Activated CD8-positive, alpha-beta memory T cell treated with anti-CD3 and anti-CD28 coated beads, Interleukin-2, amount 10 ng/mL, durations not matched to agents 7 days and 5 days (primary cell): ENCODE measurements around the gene ARL6IP1. TPM values are rescaled to one million over a fixed set of nuclear protein-coding genes. Genes with fewer than 3 reads are reported as not detected.
"Not testable (repeated sequence)": the region's sequence is repeated elsewhere in the genome, so short reads cannot be mapped to it uniquely, and the experiment has no call there.

Source experiments
- ATAC-seq: fragments of 150-1000 bp; cut with Tn5 transposase; one replicate; pipeline ENCODE4 v1.10.0; 2021; ENCODE audit warnings: moderate library complexity
- CTCF ChIA-PET: fragments of 350-600 bp; sonication (Branson Sonifier 250); formaldehyde crosslinking; loops from one replicate; lab custom pipeline; 2021; ENCODE audit warnings: antibody characterized with exemption; lab: Charles Lee
- DNase-seq: peaks from one replicate; pipeline ENCODE4 v3.0.0-alpha.2; 2020
- H3K27ac Mint-ChIP-seq: one replicate; pipeline ENCODE4 v1.8.0; 2021; ENCODE audit warnings: mild to moderate bottlenecking, mixed read lengths
- H3K27me3 Mint-ChIP-seq: one replicate; pipeline ENCODE4 v1.8.0; 2021; ENCODE audit warnings: mixed read lengths
- H3K36me3 Mint-ChIP-seq: one replicate; pipeline ENCODE4 v1.8.0; 2021; ENCODE audit warnings: mild to moderate bottlenecking, mixed read lengths
- H3K4me1 Mint-ChIP-seq: one replicate; pipeline ENCODE4 v1.8.0; 2021; ENCODE audit warnings: mixed read lengths
- H3K4me3 Mint-ChIP-seq: one replicate; pipeline ENCODE4 v1.8.0; 2021; ENCODE audit warnings: mild to moderate bottlenecking, moderate library complexity, mixed read lengths
- H3K9me3 Mint-ChIP-seq: one replicate; pipeline ENCODE4 v1.8.0; 2022; ENCODE audit warnings: low read depth, mixed read lengths
- total RNA-seq, 2 experiments: library from RNA; stranded (reverse); gene quantifications; one replicate each; pipeline ENCODE4 v1.2.3, GENCODE V29; 2021

ARL6IP1 gene
- total RNA-seq, 2 experiments from 2014 or later, result 194 to 207 TPM

DNA sequence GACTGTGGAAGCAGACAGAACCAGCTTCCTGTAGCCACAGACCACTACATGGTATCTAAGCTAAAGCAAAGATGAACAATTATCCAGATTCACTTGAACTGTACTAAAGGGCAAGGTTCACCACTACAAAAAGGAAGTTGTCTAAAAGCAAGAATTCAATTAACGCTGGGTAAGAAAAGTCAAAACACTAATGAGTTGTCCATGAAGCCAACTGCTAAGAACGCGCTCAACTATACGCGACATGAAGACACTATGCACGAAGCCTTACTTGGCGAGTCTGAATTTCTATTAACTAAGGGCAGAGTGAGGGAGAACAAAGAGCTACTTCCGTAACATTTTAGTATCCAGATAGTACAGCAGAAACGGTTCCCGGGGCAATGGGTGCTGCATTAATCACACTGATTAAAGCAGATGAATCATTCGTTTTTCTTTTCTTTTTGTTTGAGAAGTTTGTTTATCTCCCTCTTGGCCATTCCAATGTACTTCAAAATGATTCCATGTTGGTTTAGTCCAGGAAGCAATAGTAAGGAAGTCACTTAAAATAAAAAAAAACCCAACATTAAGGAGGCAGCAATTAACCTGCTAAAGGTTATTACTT is 8.4 kb downstream of the ARL6IP1 start:
- Mint-ChIP-seq H3K4me3 (no peak overlapping the region), H3K9me3 (no peaks in the 10 kb centered on the region), H3K27ac (peak overlapping the region; percentile 6), H3K4me1 (peaks cover 41% of the 10 kb centered on the region), H3K36me3 (peaks cover 72% of the 10 kb centered on the region), H3K27me3 (no peaks in the 10 kb centered on the region)
- ATAC-seq (no peak), DNase-seq (no peak)
- CTCF ChIA-PET, result interaction anchor here (12.4 kb wide), 1 partner anchor 9 kb away, joined by 126 read pairs; the partner anchor contains the start of gene ARL6IP1

DNA sequence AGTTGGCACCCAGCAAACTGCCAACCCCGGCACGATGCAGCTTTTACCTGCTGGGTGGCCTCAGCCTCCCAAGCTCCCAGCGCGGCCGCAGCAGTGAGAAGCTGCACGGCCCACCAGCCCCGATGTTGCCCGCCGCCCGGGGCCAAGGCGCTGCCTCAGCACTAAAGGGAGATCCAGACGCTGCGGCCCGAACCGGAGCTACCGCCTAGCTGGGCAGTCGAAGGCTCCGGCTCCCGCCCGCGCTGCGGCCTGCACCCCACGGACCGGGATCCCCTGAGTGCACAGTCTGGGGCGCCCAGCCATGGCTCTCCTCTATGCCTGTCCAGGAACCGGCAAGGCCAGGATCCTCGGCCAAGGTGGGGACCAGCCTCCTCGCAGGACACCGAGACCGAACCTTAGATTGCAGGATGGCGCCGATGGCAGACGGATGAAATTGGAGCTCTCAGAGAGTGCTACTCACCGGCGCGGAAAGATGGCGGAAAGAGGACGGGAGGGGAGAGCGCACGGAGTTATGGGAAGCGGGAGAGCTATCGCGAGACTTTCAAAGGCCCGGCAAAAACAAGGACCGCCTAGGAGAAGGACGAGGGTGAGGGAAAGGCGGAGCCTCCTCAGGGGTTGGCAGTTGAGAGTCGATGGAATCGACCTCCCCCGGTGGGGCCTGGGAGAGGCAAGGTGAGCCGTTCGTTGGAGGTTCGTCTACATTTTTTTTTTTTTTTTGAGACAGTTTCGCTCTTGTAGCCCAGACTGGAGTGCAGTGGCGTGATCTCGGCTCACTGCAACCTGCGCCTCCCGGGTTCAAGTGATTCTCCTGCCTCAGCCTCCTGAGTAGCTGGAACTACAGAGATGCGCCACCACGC is 11.3 kb downstream of the ARL6IP1 start, which contains the start of gene RPS15A:
Gene RPS15A, minus strand, starts transcription at position 485 of the 857 bp plus-strand sequence. CDS start 1,221 bp downstream, outside the sequence.
- Mint-ChIP-seq H3K27me3 (no peaks in the 10 kb centered on the region), H3K27ac (peak within 1 kb of the TSS; percentile 93), H3K36me3 (peaks cover 81% of the 10 kb centered on the region), H3K4me3 (peak within 1 kb of the TSS; percentile 99), H3K4me1 (peaks cover 54% of the 10 kb centered on the region), H3K9me3 (no peaks in the 10 kb centered on the region)
- peak; percentile 93 for ATAC-seq
- CTCF ChIA-PET, result interaction anchor here (12.4 kb wide), 1 partner anchor 12 kb away, joined by 126 read pairs; the partner anchor contains the start of gene ARL6IP1
- peak; percentile 97 for DNase-seq

DNA sequence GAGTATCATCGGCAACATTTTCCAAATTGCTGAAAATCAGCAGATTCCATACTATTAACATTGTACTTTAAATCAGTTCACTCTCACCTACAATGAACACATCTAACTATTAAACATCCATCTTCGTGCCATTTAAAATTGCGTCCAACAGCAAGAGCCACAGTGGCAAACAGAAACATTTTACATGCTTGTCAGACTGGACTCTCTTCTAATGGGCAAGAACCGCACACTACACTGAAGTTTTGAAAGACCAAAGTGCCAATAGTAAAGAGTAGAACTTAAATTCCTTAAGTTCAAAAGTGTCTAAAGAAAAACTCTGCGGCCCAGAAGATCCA is 11.9 kb downstream of the ARL6IP1 start:
- Mint-ChIP-seq H3K36me3 (peaks cover 84% of the 10 kb centered on the region), H3K27ac (peak overlapping the region; percentile 93), H3K4me3 (peak overlapping the region; percentile 99), H3K9me3 (no peaks in the 10 kb centered on the region), H3K4me1 (peaks cover 60% of the 10 kb centered on the region), H3K27me3 (no peaks in the 10 kb centered on the region)
- DNase-seq (no peak), ATAC-seq (no peak)
- CTCF ChIA-PET, result interaction anchor here (1.3 to 12.4 kb wide), 2 partner anchors 13 to 22 kb away, joined by 3 to 126 read pairs; partner anchors contain the start of gene ARL6IP1

DNA sequence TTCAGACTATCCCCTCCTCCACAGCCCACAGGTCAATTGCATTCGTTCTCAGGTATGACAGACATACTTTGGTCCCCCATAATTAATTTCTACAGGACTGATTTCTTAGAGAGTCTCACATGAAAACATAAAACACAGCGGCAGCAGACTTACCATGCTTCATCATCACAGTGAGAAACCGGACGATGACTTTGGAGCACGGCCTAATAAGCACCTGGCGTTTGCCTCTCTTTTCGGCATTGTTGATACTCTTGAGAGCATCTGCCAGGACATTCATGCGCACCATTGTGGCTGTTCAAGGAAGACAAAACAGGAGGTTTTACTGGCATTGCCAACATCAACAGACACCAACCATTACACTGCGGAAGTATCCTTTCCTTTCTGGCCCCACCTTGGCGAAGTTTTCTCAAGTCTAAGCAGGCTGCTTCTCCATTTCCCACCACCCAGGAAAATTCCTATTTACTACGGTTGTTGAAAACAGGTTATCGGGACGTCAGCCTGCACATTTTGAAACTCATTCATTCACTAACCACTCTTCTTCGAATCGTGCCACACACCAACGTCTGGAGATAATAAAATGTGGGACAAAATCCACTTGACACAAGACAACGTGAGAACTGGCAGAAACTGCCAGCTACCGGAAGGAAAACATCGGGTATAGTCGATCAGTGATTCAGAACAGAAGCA is 12.4 kb downstream of the ARL6IP1 start:
- CTCF ChIA-PET, result interaction anchor here (1.3 to 12.4 kb wide), 2 partner anchors 13 to 22 kb away, joined by 3 to 126 read pairs; partner anchors contain the start of gene ARL6IP1
- H3K27ac Mint-ChIP-seq, result peak overlapping the region; percentile 93
- H3K4me3 Mint-ChIP-seq, result peak overlapping the region; percentile 99
- H3K27me3 Mint-ChIP-seq, result no peaks in the 10 kb centered on the region
- H3K9me3 Mint-ChIP-seq, result no peaks in the 10 kb centered on the region
- DNase-seq (no peak), ATAC-seq (no peak)
- peaks cover 83% of the 10 kb centered on the region for H3K36me3 Mint-ChIP-seq
- peaks cover 60% of the 10 kb centered on the region for H3K4me1 Mint-ChIP-seq

DNA sequence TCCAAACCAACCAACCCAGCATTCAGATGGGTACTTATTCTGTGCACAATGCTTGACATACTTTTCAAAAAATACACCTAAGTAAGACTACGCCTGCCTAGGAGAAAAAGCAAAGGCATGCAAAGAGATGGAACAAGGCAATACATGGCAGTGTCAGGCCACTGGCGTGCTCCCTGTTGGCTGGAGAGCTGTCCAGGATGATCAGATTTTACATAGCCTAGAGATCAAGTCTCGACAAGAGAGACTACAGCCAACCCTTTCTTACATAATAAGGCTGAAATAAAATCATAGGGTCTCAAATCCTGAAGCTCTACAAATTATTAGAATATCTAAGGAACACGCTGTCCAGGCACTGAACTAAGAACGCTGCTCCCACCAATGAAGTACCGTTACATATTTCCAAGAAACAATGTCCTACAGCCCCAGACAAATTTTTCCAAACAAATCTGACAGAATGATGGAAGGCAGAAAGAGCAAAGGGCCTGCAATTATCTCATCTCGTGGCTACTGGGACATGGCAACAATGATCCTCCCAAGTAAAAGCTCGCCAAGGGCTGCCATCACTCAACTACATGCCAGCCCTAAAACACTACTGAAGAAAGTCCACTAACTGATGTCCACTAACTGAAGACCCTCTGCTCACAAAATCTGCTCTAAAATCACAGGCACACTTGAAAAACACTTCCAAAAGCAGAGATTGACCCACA is 16.3 kb downstream of the ARL6IP1 start:
- H3K4me1 Mint-ChIP-seq, result peaks cover 56% of the 10 kb centered on the region
- ATAC-seq, result no peak
- DNase-seq, result no peak
- H3K4me3 Mint-ChIP-seq, result peak overlapping the region; percentile 99
- no peaks in the 10 kb centered on the region for H3K9me3 Mint-ChIP-seq
- peaks cover 75% of the 10 kb centered on the region for H3K36me3 Mint-ChIP-seq
- peak overlapping the region; percentile 93 for H3K27ac Mint-ChIP-seq
- CTCF ChIA-PET, result interaction anchor here (12.4 kb wide), 1 partner anchor 17 kb away, joined by 126 read pairs; the partner anchor contains the start of gene ARL6IP1
- H3K27me3 Mint-ChIP-seq, result no peaks in the 10 kb centered on the region

DNA sequence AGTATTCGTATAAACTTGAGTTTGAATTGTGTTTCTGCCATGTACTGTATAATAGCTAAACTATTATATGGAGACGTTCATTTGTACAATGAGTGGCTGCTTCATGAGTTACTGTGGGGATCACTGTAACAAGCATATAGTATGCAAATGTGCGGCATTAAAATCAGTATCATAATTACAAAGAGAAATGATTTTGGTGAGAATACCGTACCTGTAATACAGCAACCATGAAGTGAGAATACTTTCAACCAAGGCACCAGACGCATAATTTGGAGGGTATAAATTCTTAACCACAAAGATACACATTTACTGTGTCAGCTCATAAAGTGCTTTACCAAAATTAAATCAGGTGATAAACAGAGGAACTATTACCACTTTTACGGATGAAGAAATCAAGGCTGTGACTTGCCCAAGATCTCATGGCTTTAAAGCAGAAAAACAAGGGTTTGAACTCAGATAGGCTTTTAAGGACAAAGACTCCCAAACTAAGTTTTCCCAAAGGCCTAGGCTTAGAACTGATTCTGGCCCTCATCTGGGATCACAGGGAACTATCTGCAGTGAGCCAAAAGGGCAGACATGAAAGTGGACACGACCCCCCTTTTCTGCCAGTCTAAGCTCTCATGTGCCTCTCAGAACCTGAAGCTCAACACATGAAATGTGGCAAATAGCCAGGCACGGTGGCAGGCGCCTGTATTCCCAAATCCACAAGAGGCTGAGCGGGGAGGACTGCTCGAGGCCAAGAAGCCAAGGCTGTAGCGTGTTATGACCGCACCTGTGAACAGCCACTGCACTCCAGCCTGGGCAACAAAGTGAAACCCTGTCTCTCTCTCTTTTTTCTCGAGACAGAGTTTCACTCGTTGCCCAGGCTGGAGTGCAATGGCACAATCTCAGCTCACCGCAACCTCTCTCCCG is 17.7 kb downstream of the ARL6IP1 start:
- peaks cover 62% of the 10 kb centered on the region for H3K36me3 Mint-ChIP-seq
- CTCF ChIA-PET, result interaction anchor here (12.4 kb wide), 1 partner anchor 19 kb away, joined by 126 read pairs; the partner anchor contains the start of gene ARL6IP1
- ATAC-seq, result no peak

DNA sequence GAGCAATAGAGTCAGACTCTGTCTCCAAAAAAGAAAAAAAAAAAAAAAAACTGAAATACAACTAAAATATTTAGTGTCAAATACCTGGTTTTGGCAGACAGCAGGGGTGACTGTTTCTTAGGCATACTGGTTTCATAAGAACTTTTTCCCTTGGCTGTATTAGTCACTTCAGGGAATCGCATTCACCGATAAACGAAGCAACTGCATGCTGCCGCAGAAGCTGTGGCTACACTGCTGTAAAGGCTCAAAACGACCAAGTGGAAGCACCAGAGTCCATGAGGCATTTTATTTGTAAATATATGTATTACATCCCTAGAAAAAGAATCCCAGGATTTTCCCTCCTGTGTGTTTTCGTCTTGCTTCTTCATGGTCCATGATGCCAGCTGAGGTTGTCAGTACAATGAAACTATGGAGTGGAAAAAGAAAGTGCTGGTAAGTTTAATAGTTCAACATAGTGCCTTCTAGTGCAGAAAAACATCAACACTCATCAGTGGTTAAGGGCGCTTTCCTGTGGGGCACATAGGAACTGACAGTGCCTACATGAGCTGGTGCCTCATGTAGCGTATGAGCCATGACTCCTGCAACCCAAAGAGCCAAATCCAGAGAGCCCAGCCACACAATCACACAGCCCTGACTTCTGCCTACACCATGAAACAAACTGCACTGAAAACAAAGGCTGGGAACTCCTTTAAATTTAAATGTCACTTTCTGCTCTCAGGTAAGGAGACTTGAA is 18.5 kb downstream of the ARL6IP1 start:
- Mint-ChIP-seq H3K9me3 (no peaks in the 10 kb centered on the region), H3K36me3 (peaks cover 54% of the 10 kb centered on the region), H3K4me1 (peaks cover 50% of the 10 kb centered on the region), H3K27me3 (no peaks in the 10 kb centered on the region), H3K27ac (peak overlapping the region; percentile 70), H3K4me3 (no peak overlapping the region)
- DNase-seq, result no peak
- CTCF ChIA-PET, result interaction anchor here (12.4 kb wide), 1 partner anchor 19 kb away, joined by 126 read pairs; the partner anchor contains the start of gene ARL6IP1
- ATAC-seq, result peak; percentile 25

More for the DNA sequence above, 17.7 kb downstream of the ARL6IP1 start:
- no peak for DNase-seq
- Mint-ChIP-seq H3K9me3 (no peaks in the 10 kb centered on the region), H3K27ac (peak overlapping the region; percentile 70), H3K4me1 (peaks cover 57% of the 10 kb centered on the region), H3K27me3 (no peaks in the 10 kb centered on the region), H3K4me3 (no peak overlapping the region)

DNA sequence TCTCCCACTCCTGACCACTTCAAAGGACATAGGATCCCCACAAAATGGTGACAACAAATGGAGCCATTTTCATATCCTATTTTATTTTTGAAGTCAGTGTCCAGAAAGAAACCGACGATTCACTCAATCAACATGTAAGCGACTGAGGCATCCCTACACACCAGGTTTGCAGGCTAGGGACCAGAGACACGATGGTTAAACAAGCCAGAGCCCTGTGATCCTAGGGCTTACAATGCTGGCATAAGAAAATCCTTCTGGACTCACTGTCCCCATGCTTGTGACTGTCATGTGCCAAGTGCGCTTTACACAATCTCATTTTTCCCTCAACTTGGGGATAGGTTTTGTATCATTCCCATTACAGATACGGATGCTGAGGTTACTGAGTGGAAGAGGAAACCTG is 20.1 kb downstream of the ARL6IP1 start:
- DNase-seq, H3K27ac Mint-ChIP-seq, ATAC-seq, H3K9me3 Mint-ChIP-seq, CTCF ChIA-PET, H3K4me3 Mint-ChIP-seq, H3K27me3 Mint-ChIP-seq: not testable (repeated sequence)
- Mint-ChIP-seq H3K4me1 (peaks cover 35% of the 10 kb centered on the region), H3K36me3 (peaks cover 38% of the 10 kb centered on the region)

DNA sequence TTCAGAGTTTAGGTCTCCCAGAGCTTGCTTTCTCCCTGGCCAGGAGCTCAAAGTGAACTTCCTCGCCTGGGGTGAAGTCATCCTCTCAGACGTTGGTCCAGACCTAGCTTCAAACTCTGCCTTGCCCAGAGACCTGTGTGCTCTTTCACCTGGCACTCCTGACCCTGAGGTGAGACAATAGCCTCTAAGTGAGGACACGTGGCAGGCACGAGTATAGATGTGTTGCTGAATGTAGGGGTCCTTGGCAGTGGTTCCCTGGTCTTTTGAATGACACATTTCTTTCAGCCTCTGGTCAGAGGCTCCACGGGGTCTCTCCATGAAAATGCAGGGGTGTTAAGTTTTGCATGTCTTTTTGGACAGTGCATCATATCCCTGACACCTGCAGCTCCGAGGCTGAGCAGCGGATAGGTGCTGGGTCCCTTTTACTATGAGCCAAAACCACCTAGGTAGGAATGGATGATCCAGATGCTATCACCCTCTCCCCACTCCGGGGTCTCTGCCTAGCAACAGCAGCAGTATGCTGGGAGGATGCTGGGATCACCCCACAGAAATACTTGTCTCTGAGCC is 20.8 kb downstream of the ARL6IP1 start:
- CTCF ChIA-PET, ATAC-seq, DNase-seq, H3K27me3 Mint-ChIP-seq, H3K9me3 Mint-ChIP-seq, H3K4me3 Mint-ChIP-seq, H3K27ac Mint-ChIP-seq: not testable (repeated sequence)
- Mint-ChIP-seq H3K36me3 (peaks cover 31% of the 10 kb centered on the region), H3K4me1 (peaks cover 28% of the 10 kb centered on the region)

DNA sequence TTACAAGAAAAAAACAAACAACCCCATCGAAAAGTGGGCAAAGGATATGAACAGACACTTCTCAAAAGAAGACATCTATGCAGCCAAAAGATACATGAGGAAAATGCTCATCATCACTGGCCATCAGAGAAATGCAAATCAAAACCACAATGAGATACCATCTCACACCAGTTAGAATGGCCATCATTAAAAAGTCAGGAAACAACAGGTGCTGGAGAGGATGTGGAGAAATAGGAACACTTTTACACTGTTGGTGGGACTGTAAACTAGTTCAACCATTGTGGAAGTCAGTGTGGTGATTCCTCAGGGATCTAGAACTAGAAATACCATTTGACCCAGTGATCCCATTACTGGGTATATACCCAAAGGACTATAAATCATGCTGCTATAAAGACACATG is 23.7 kb downstream of the ARL6IP1 start:
- ATAC-seq, H3K27ac Mint-ChIP-seq, H3K27me3 Mint-ChIP-seq, H3K4me3 Mint-ChIP-seq, CTCF ChIA-PET, DNase-seq, H3K4me1 Mint-ChIP-seq, H3K9me3 Mint-ChIP-seq, H3K36me3 Mint-ChIP-seq: not testable (repeated sequence)

DNA sequence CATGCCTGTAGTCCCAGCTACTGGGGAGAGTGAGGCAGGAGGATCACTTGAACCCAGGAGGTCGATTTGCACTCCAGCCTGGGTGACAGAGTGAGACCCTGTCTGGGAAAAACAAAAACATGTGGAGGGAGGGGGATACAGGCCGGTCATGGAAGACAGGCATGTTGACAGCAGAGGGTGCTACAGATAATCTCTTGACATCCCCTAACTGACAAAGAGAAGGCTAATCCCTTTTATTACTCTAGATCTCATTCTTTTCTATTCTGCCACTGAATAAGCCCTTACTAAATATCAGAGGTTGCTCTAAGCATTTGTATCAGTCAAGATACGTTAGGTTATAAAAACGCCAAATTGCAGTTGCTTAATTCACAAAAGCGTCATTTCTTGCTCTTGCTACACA is 25.0 kb downstream of the ARL6IP1 start:
- H3K27ac Mint-ChIP-seq, H3K9me3 Mint-ChIP-seq, CTCF ChIA-PET, H3K4me3 Mint-ChIP-seq, H3K27me3 Mint-ChIP-seq, ATAC-seq, H3K4me1 Mint-ChIP-seq, DNase-seq: not testable (repeated sequence)
- H3K36me3 Mint-ChIP-seq, result peaks cover 12% of the 10 kb centered on the region
